AG10803 (cell line): Measurements from ENCODE around the gene RARRES1.

Source experiments
- DNase-seq: peaks from one replicate; pipeline ENCODE4 v3.0.0; 2010; ENCODE audit warnings: low read depth
- H3K4me3 ChIP-seq: 2 replicates; pipeline ENCODE4 v1.5.1; 2011; ENCODE audit warnings: mild to moderate bottlenecking, low read length, control low read depth
- TF ChIP-seq, protein P1 (sequence below): conservative IDR thresholded peaks from 2 replicates; pipeline ENCODE4 v1.5.1; 2011; ENCODE audit warnings: mild to moderate bottlenecking, low read length, control low read depth, inconsistent platforms

RARRES1 gene

GRCh38 chr3:158743664-158744566 is 11.7 kb upstream of the RARRES1 start:
- H3K4me3 ChIP-seq = no peak overlapping the region
- DNase-seq = no peak
- TF ChIP-seq, protein P1, sequence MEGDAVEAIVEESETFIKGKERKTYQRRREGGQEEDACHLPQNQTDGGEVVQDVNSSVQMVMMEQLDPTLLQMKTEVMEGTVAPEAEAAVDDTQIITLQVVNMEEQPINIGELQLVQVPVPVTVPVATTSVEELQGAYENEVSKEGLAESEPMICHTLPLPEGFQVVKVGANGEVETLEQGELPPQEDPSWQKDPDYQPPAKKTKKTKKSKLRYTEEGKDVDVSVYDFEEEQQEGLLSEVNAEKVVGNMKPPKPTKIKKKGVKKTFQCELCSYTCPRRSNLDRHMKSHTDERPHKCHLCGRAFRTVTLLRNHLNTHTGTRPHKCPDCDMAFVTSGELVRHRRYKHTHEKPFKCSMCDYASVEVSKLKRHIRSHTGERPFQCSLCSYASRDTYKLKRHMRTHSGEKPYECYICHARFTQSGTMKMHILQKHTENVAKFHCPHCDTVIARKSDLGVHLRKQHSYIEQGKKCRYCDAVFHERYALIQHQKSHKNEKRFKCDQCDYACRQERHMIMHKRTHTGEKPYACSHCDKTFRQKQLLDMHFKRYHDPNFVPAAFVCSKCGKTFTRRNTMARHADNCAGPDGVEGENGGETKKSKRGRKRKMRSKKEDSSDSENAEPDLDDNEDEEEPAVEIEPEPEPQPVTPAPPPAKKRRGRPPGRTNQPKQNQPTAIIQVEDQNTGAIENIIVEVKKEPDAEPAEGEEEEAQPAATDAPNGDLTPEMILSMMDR = no peak

GRCh38 chr3:158742871-158743663 is 10.8 kb upstream of the RARRES1 start:
- peak; percentile 85 for DNase-seq
- TF ChIP-seq, protein P1 = 0 out of 2 replicates have a peak, but pooled peaks have one; percentile 5
- no peak overlapping the region for H3K4me3 ChIP-seq

DNA sequence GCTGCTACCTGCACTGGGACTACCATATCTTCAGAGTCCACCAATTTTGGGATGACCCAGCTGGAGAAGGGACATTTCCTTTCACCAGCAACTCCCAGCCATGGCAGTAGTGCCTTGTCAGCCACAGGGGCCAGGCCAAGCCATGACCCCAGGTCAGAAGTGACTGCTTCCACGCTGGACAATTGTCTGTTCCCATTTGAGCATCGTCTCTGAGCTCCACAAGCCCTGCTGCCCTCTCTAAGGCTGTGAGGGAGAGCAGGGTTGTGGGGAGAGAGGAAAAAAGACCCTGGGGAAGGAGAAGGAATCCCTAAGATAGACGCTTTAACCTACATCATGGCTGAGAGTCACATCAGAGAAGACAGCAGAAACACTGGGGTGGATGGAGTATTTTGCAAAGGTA is 7.4 kb upstream of the RARRES1 start:
- DNase-seq = no peak
- TF ChIP-seq, protein P1 = no peak

GRCh38 chr3:158739078-158739477 is 6.8 kb upstream of the RARRES1 start:
- H3K4me3 ChIP-seq = no peak overlapping the region
- TF ChIP-seq, protein P1 = no peak
- DNase-seq = no peak

More for the DNA sequence above, 7.4 kb upstream of the RARRES1 start:
- no peak overlapping the region for H3K4me3 ChIP-seq

GRCh38 chr3:158738653-158739052 is 6.4 kb upstream of the RARRES1 start:
- no peak for DNase-seq
- H3K4me3 ChIP-seq = no peak overlapping the region
- TF ChIP-seq, protein P1 = no peak

DNA sequence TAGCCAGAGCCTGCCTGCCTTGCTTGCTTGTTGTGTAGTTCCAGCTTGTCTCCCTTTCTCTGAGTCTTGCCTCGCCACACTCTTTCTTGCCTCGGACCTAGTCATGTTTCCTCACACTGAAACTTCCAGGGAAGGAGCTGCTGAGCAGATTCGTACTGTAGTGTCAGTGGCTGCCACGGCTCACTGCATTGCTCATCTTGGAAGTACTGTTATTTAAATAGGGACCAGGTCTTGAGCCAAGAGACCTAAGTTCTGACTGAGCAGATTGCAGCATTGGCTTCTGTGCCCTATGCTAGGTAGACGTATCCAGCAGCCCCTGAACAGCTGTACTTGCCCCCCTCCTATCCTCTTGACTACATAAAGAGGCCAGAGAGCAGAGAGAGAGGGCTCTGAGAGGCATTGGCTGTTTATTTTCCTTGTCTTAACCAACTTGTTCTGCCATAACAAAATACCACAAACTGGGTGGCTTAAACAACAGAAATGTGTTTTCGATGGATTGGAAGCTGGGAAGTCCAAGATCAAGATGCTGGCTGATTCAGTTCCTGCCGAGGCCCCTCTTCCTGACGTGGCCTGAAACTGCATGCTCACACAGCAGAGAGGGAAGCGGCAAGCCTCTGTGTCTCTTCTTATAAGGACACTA is 5.8 kb upstream of the RARRES1 start:
- no peak for DNase-seq
- no peak overlapping the region for H3K4me3 ChIP-seq
- TF ChIP-seq, protein P1 = no peak
